Stomach (tissue), 9 donors: ENCODE measurements around the gene FAM120C. TPM values are rescaled to one million over a fixed set of nuclear protein-coding genes. Genes with fewer than 3 reads are reported as not detected.

Source experiments
- DNase-seq, 2 donors: peaks; one replicate each; pipeline versions ENCODE4 v3.0.0 to v3.0.0-alpha.2; 2013 to 2019
- H3K27ac ChIP-seq, 5 donors: fragments of 200-600 bp in 4 of 5; sonication (generic) in 4 of 5; one replicate each; pipeline ENCODE4 v1.5.1; 2013 to 2019; ENCODE audit warnings: mild to moderate bottlenecking in 1 of 5, moderate library complexity in 1 of 5
- H3K27me3 ChIP-seq, 3 donors: fragments of 200-600 bp; sonication (generic); one replicate each; pipeline ENCODE4 v1.5.1; 2017 to 2019; ENCODE audit warnings: mixed run types in 1 of 3
- H3K36me3 ChIP-seq, 4 donors: fragments of 200-600 bp; sonication (generic); 1 replicate in 3 of 4; 2 replicates in 1 of 4; pipeline ENCODE4 v1.5.1; 2016 to 2019
- H3K4me1 ChIP-seq, 4 donors: fragments of 200-600 bp; sonication (generic); one replicate each; pipeline ENCODE4 v1.5.1; 2016 to 2019
- H3K4me3 ChIP-seq, 4 donors: fragments of 200-600 bp; sonication (generic) in 3 of 4; one replicate each; pipeline ENCODE4 v1.5.1; 2016 to 2019; ENCODE audit warnings: mild to moderate bottlenecking in 1 of 4
- H3K9me3 ChIP-seq, 4 donors: fragments of 200-600 bp; sonication (generic); one replicate each; pipeline ENCODE4 v1.5.1; 2016 to 2019
- CTCF ChIP-seq, 7 experiments: fragments of 450-650 bp in 4 of 7; fragments of 200-600 bp in 3 of 7; sonication (generic) in 3 of 7; IDR thresholded peaks; one replicate each; pipeline ENCODE4 v1.5.1; 2016 to 2019; ENCODE audit warnings: antibody characterized with exemption in 7 of 7, control low read depth in 2 of 7, mild to moderate bottlenecking in 1 of 7
- EP300 ChIP-seq: sonication (generic); formaldehyde crosslinking; IDR thresholded peaks from one replicate; pipeline ENCODE4 v1.6.1; 2017; ENCODE audit warnings: antibody characterized with exemption
- POLR2A ChIP-seq, 4 donors: fragments of 450-650 bp; IDR thresholded peaks; one replicate each; pipeline ENCODE4 v1.6.1; 2016; ENCODE audit warnings: antibody characterized with exemption in 4 of 4, control low read depth in 2 of 4, mild to moderate bottlenecking in 1 of 4, moderate library complexity in 1 of 4
- POLR2AphosphoS5 ChIP-seq, 3 donors: sonication (generic); formaldehyde crosslinking; IDR thresholded peaks; one replicate each; pipeline ENCODE4 v1.6.1; 2016; ENCODE audit warnings: antibody characterized with exemption in 3 of 3
- WGBS, 5 donors: extraction: QIAGEN DNeasy Blood & Tissue Kit in 3 of 5; methylation state at CpG; one replicate each; pipeline versions ENCODE4 v1.1.5 to v1.1.7; 2013 to 2018; 5-methylcytosine and 5-hydroxymethylcytosine counted together
- intact Hi-C: fragments of 100-400 bp; cut with DNase I; formaldehyde crosslinking; loops from one replicate; pipeline ENCODE4 v1.15.1; 2023; ENCODE audit warnings: low total_unique reads
- polyA plus RNA-seq, 3 donors: library from polyadenylated mRNA; stranded (reverse); fragments of 200-250 nt; gene quantifications; one replicate each; pipeline ENCODE4 v1.2.3, GENCODE V29; 2013
- total RNA-seq, 5 donors: library from RNA; depleted of rRNA; stranded (reverse); fragments of >200 nt; gene quantifications; one replicate each; pipeline versions ENCODE4 v1.1.0 to v1.2.3, GENCODE V29; 2014 to 2016
- donor health status: healthy with polysubstance abuse.
- donor health status: Bipolar disorder and iron deficiency.
- donor health status: healthy.

Gene FAM120C
- total and polyA plus RNA-seq, 8 donors = 1.8 to 23.9 (median 4.7) TPM

GRCh38 chrX:54213603-54214002, 30.5 kb upstream of the FAM120C start:
- no peak for DNase-seq
- WGBS, 5 donors = 85 to 91% (median 89%) methylated on average over 3 of the region's 3 CpGs
- Histone ChIP-seq H3K4me1 (no peaks in the 10 kb centered on the region), H3K4me3 (no peak overlapping the region), H3K9me3 (no peaks in the 10 kb centered on the region), H3K27me3 (no peaks in the 10 kb centered on the region), H3K27ac (no peak overlapping the region), H3K36me3 (no peaks in the 10 kb centered on the region)
- TF ChIP-seq EP300 (no peak), POLR2AphosphoS5 (IDR thresholded peaks at IDR 0.05) (no peak), POLR2A (IDR thresholded peaks at IDR 0.05) (no peak), CTCF (IDR thresholded peaks at IDR 0.05) (no peak)
- intact Hi-C loops = no loop called here

GRCh38 chrX:54208531-54208930, 25.5 kb upstream of the FAM120C start:
- 78 to 89% (median 81%) methylated on average over 3 of the region's 3 CpGs for WGBS, 5 donors
- TF ChIP-seq CTCF (IDR thresholded peaks at IDR 0.05) = no peak
- TF ChIP-seq POLR2AphosphoS5 (IDR thresholded peaks at IDR 0.05) = no peak
- no peak for TF ChIP-seq POLR2A (IDR thresholded peaks at IDR 0.05)
- TF ChIP-seq EP300 = no peak
- intact Hi-C loops = no loop called here
- DNase-seq = no peak
- H3K4me1 ChIP-seq = no peaks in the 10 kb centered on the region
- no peaks in the 10 kb centered on the region for H3K9me3 ChIP-seq
- H3K27ac ChIP-seq = no peak overlapping the region
- no peak overlapping the region for H3K4me3 ChIP-seq
- no peaks in the 10 kb centered on the region for H3K36me3 ChIP-seq
- H3K27me3 ChIP-seq = peaks cover 0 to 3% (median 0%) of the 10 kb centered on the region in 3 donors

- 53 to 72% (median 65%) methylated on average over 6 of the region's 6 CpGs for WGBS, 5 donors
- H3K27me3 ChIP-seq = no peaks in the 10 kb centered on the region
- H3K4me3 ChIP-seq = no peak overlapping the region
- H3K9me3 ChIP-seq = no peaks in the 10 kb centered on the region
- intact Hi-C loops = no loop called here
- no peaks in the 10 kb centered on the region for H3K4me1 ChIP-seq
- H3K36me3 ChIP-seq = no peaks in the 10 kb centered on the region
- DNase-seq = no peak
- TF ChIP-seq POLR2A (IDR thresholded peaks at IDR 0.05) (no peak), EP300 (no peak), CTCF (IDR thresholded peaks at IDR 0.05) (no peak), POLR2AphosphoS5 (IDR thresholded peaks at IDR 0.05) (no peak)
- H3K27ac ChIP-seq = no peak overlapping the region
These were observed 15.2 kb upstream of the FAM120C start for GRCh38 chrX:54198262-54198661.

- H3K27me3 ChIP-seq = no peaks in the 10 kb centered on the region
- H3K4me3 ChIP-seq = no peak overlapping the region
- intact Hi-C loops = no loop called here
- H3K4me1 ChIP-seq = no peaks in the 10 kb centered on the region
- no peaks in the 10 kb centered on the region for H3K36me3 ChIP-seq
- no peak for DNase-seq
- TF ChIP-seq POLR2A (IDR thresholded peaks at IDR 0.05) (no peak), EP300 (no peak), POLR2AphosphoS5 (IDR thresholded peaks at IDR 0.05) (no peak), CTCF (IDR thresholded peaks at IDR 0.05) (no peak)
- no peaks in the 10 kb centered on the region for H3K9me3 ChIP-seq
- H3K27ac ChIP-seq = no peak overlapping the region
These were observed 12.0 kb upstream of the FAM120C start for GRCh38 chrX:54194982-54195588.
